Measurements from ENCODE around the gene ORM2. TPM values are rescaled to one million over a fixed set of nuclear protein-coding genes. Genes with fewer than 3 reads are reported as not detected.

Gene ORM2
- total and polyA plus RNA-seq, 2 of the 13 experiments (the other 11 are each of a cell fraction or from before 2014, with no cell fraction given) = 565 to 824 TPM

DNA sequence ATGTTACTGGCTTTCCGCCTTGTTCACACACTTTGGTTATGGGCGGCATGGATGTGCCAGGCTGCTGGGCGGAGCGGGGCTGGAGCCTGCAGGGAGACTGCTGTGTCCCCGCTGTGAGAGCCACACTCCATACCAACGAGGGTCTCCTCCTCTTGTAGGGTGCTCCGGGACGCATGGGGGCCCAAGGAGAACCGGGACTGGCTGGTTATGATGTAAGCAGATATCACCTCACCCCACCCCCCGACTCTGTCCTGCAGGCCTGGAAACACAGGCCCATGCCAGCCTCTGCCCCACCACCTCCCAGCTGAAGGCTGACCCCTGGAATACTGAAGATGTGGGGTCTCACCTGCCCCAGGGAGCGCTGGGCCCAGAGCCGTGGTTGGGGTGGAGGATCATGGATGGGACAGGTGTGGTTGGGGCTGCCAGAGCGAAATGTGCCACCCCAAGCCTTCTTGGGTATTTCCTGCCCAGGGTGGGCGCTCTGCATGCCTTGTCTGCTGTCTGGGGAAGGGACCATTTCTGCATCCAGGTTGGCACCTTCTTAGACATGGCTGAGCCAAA is 46.0 kb upstream of the ORM2 start:
- in situ Hi-C loops (cut with HindIII; ENCODE audit: extremely low pct_ligation_motif_present, low pct_unique_long_range_greater_than_20kb) (no loop called here), intact Hi-C loops (cut with micrococcal nuclease; ENCODE audit: unreplicated experiment) (no loop called here)
- Histone ChIP-seq H3K4me3 (replicated peaks in 1 of 3; ENCODE audit: insufficient read depth in 1 of 3, low read depth in 2 of 3, low read length in 3 of 3) (no peak overlapping the region), H3K27me3 (ENCODE audit: control insufficient read depth in 1 of 2, insufficient read depth in 2 of 2, low read length in 2 of 2) (no peaks in the 10 kb centered on the region), H3K79me2 (ENCODE audit: insufficient read depth, low read length) (no peaks in the 10 kb centered on the region), H3K36me3 (replicated peaks in 1 of 2; ENCODE audit: control insufficient read depth in 1 of 2, insufficient read depth in 2 of 2, low read length in 2 of 2) (peaks cover 54 to 86% of the 10 kb centered on the region in 2 experiments), H3K27ac (ENCODE audit: extremely low read length, insufficient read depth, low read length) (no peak overlapping the region), H2AFZ (ENCODE audit: low read length) (no peak overlapping the region), H3K9me3 (ENCODE audit: low read length) (no peaks in the 10 kb centered on the region), H3K4me1 (ENCODE audit: insufficient read depth, low read length) (no peaks in the 10 kb centered on the region), H3K4me2 (ENCODE audit: low read depth, low read length) (no peak overlapping the region), H4K20me1 (ENCODE audit: insufficient read depth, low read length) (no peaks in the 10 kb centered on the region), H3K9ac (ENCODE audit: insufficient read depth, low read depth, low read length) (no peak overlapping the region)
- TF ChIP-seq ZNF737 (CRISPR knock-in tag; IDR thresholded peaks at IDR 0.05; ENCODE audit: borderline replicate concordance) = no peak
- TF ChIP-seq AGO2 (optimal IDR thresholded peaks at IDR 0.05; ENCODE audit: low read depth, low read length) = peak; percentile 87
- CTCF ChIA-PET (ENCODE audit: low intra/inter-chr PET ratio, low total read pairs) = no interaction called here
- 100% methylated on average over 5 of the region's 14 CpGs for WGBS (ENCODE audit: low lambda C conversion rate)
- DNase-seq (ENCODE audit: low spot score) = no peak
- POLR2A ChIA-PET = no interaction called here
- no TSS peak for BruUV-seq (replicated peaks)
- no peak for FAIRE-seq
- ATAC-seq = no peak

DNA sequence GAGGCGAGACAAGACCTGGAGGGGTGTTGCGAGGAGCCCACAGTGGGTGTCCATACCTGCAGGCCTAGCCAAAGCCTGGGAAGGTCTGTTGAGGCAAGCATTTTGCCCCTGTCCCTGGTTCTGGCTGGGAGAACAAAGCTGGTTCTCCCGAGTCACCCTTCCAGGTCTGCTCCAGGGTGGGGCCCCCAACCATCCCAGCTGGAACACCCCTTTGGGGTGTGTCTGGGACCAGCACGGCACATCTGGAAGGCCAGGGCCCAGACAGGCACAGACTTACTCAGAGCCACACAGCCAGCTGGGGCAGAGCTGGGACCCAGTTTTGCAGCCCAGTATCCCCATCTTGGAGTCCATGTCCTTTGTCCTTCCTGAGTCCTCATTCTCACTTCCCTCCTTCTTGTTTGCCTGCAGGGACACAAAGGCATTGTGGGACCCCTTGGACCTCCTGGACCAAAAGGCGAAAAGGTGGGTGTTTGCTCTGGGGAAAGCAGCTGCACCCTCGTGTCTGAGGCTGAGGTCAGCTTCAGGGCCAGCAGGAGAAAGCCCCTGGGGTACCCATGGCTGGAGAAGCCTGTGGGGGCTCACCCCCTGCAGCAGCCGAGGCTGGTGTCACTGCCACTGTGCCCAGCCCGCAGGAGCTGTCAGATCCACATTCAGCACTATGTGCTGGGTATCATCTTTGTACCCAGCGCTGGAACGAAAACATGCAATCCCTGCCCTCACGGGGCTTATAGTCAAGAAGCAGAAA is 45.2 kb upstream of the ORM2 start:
- Histone ChIP-seq H3K4me1 (ENCODE audit: insufficient read depth, low read length) (no peaks in the 10 kb centered on the region), H3K4me2 (ENCODE audit: low read depth, low read length) (no peak overlapping the region), H3K4me3 (replicated peaks in 1 of 3; ENCODE audit: insufficient read depth in 1 of 3, low read depth in 2 of 3, low read length in 3 of 3) (no peak overlapping the region), H4K20me1 (ENCODE audit: insufficient read depth, low read length) (no peaks in the 10 kb centered on the region), H3K27ac (ENCODE audit: extremely low read length, insufficient read depth, low read length) (no peak overlapping the region), H2AFZ (ENCODE audit: low read length) (no peak overlapping the region), H3K9me3 (ENCODE audit: low read length) (no peaks in the 10 kb centered on the region), H3K27me3 (ENCODE audit: control insufficient read depth in 1 of 2, insufficient read depth in 2 of 2, low read length in 2 of 2) (no peaks in the 10 kb centered on the region), H3K79me2 (ENCODE audit: insufficient read depth, low read length) (no peaks in the 10 kb centered on the region), H3K36me3 (replicated peaks in 1 of 2; ENCODE audit: control insufficient read depth in 1 of 2, insufficient read depth in 2 of 2, low read length in 2 of 2) (peaks cover 51 to 81% of the 10 kb centered on the region in 2 experiments), H3K9ac (ENCODE audit: insufficient read depth, low read depth, low read length) (no peak overlapping the region)
- FAIRE-seq (no peak), ATAC-seq (no peak), DNase-seq (ENCODE audit: low spot score) (no peak)
- ChIA-PET CTCF (ENCODE audit: low intra/inter-chr PET ratio, low total read pairs) (no interaction called here), POLR2A (no interaction called here)
- intact Hi-C loops (cut with micrococcal nuclease; ENCODE audit: unreplicated experiment) = no loop called here
- WGBS (ENCODE audit: low lambda C conversion rate) = 97% methylated on average over 10 of the region's 11 CpGs
- in situ Hi-C loops (cut with HindIII; ENCODE audit: extremely low pct_ligation_motif_present, low pct_unique_long_range_greater_than_20kb) = no loop called here
- BruUV-seq (replicated peaks) = no TSS peak
- TF ChIP-seq AGO2 (optimal IDR thresholded peaks at IDR 0.05; ENCODE audit: low read depth, low read length) = peak; percentile 70
- TF ChIP-seq SMARCE1 (IDR thresholded peaks at IDR 0.05; ENCODE audit: borderline replicate concordance) = no peak
- peak; percentile 59 for TF ChIP-seq RBM22 (optimal IDR thresholded peaks at IDR 0.05; ENCODE audit: low read length)

Data from HepG2 (cell line).